Anterior cingulate cortex (tissue), 58 donors: Measurements from ENCODE around the gene CRABP2.

Source experiments
- DNase-seq, 58 donors: peaks; one replicate each; lab custom pipeline; 2025; lab: John Stamatoyannopoulos, UW

The CRABP2 gene

DNA sequence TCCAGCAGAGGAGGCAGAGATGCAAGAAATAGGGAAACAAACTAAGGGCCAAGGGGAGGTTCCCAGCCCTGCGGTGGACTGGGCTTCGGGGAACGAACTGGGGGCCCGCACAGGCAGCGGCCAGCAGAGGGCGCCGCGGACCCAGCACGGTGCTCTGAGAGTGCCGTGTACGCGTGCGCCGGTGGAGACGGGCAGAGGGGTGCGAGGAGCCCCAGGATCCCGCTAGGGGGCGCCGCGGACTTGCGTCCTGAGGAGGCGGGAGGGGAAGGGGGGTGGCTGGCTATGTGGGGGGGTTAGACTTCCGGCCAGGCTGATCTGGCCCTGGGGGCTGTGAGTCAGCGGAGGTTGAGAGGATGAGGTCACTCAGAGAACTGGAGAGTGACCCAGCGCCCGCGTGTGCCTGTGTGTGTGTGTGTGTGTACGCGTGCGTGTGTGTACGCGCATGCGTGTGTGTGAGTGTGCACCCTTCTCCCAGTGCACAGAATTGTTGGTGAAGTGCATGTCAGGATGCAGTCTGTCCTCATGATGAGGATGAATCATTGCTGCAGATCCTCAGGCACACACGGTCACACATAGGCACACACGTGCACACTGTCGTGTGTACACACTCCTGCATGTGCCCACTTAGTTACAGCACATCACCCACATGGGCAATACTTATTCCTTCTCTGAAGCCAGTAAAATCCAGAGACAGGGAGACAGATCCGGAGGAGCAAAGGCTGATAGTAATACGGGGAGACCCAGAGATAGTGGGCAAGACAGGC lies 45.2 kb downstream of the CRABP2 start:
- DNase-seq, result peak; percentile 50 to 98 (median 88)

DNA sequence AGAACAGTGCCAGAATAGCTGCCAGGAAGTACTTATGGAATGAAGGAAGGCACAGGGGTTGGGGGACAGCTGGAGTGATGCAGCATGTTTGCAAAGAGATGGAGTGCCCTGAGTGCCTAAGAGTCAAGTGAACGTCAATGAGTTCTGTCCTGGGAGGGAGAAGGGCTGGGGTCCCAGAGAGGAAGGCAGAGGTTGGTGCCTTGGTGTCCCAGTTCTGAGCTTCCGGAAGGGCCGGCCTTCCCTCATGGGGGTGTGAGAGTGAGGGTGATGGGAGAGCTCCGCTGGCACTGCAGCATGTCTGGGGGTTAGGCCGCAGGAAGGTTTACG lies 45.8 kb downstream of the CRABP2 start:
- DNase-seq, result no peak

DNA sequence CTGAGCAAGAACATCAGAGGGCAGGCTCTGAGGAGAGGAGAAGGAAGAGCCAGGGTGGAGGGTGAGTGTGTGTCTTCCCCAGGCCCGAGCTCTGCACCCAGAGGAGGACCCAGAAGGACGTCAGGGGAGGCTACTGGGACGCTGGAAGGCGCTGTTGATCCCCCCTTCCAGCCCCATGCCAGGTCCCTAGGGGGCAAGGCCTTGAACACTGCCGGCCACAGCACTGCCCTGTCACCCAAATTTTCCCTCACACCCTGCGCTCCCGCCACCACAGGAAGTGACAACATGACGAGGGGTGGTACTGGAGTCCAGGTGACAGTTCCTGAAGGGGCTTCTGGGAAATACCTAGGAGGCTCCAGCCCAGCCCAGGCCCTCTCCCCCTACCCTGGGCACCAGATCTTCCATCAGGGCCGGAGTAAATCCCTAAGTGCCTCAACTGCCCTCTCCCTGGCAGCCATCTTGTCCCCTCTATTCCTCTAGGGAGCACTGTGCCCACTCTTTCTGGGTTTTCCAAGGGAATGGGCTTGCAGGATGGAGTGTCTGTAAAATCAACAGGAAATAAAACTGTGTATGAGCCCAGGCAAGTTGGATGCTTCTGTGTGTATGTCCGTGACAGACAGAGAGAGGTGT lies 46.3 kb downstream of the CRABP2 start:
- DNase-seq, result no peak

DNA sequence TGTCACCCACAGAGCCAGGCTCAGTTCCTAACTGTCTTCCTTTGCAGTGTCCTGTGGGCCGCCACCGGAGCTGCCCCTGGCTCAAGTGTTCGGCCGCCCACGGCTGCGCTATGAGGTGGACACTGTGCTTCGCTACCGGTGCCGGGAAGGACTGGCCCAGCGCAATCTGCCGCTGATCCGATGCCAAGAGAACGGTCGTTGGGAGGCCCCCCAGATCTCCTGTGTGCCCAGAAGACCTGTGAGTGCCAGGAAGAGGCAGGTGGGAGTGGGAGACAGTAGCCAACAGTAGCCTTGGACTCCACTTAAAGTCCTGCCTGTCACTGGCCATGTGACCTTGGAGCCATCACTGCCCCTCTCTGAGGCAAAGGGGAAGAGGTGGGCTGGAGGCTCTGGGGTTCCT lies 46.9 kb downstream of the CRABP2 start:
- no peak for DNase-seq

DNA sequence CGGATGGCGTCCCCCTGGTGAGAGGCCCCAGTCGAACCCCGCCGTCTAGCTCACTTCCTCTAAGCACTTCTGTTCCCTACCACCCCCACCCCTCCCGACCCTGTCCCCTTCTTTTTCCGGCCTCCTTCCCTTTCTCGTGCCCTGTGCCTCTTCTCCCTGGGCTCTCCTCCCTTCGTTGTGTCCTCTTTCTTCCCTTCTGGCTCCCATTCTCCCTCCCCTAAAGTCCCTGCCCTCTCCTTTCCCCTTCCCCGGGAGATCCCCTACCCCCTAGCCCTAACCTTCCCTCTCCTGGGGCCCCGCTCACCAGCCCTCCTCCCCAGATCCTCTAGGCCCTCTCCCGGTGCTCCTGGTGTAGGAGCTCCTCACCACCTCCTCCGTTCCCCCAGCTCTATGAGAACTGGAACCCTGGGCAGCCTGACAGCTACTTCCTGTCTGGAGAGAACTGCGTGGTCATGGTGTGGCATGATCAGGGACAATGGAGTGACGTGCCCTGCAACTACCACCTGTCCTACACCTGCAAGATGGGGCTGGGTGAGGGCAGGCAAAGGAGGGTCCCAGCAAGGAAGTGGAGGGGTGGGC lies 47.6 kb downstream of the CRABP2 start:
- DNase-seq, result peak in 4 of 58 donors; percentile 31 to 39 (median 35)

DNA sequence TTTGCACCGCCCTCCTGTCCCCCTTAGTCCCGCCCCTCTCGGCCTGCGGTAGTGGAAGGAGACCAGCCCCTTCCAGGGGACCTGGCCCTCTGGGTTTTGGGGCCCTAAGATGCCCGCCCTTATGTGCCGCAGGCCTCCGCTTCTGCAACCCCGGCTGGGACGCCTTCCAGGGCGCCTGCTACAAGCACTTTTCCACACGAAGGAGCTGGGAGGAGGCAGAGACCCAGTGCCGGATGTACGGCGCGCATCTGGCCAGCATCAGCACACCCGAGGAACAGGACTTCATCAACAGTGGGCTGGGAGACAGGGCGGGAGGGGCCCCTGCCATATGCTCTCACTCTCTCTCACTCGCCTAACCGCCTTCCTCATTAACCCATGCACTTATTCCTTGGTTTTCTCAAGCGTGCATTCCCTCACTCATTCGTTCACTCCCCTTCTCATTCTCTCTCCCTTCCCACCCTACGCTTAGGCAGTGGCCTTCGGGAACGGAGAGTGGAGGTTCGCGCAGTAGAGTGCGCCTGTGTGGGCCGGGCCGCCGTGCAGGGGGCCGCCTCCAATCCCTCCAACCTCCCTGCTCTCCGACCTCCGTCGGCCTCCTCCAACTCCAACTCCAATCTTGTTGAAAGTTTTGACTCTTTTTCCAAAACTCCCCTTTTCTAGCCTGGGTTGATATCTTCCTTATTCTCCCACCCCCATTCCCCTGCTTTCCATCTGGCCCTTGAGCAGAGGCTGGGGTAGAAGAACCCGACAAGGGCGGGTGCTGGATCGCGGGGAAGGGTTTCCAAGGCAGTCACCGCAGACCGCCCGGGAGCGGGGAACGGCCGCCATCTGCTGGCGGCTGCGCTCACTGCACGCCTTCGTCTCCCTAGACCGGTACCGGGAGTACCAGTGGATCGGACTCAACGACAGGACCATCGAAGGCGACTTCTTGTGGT lies 48.3 kb downstream of the CRABP2 start:
- DNase-seq, result peak in 56 of 58 donors; percentile 36 to 91 (median 72)

DNA sequence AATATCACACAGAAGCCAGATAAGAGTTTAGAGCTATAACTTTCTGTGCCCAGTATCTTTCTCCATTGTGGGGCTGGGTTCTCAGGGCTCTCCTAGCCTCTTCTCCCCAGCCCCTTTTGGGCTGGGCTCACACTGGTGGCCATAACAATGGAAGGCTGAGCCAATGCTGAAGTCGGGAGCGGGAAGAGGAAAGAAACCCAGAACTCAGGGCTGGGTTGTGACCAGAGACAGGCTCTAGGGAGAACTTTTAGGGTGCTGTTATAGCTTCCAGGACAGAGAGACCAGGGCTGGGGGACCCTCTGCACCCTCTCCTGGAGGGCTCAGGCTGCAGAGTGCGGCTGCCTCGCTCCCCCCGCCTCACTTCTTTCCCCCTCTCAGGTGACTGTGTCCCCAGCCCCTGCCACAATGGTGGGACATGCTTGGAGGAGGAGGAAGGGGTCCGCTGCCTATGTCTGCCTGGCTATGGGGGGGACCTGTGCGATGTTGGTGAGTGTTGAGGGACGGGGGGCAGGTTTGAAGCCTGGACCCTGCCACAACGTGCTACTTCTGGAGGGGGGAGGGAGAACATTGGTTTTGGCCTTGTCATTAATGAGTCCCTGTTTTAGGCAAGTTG lies 49.4 kb downstream of the CRABP2 start:
- no peak for DNase-seq

DNA sequence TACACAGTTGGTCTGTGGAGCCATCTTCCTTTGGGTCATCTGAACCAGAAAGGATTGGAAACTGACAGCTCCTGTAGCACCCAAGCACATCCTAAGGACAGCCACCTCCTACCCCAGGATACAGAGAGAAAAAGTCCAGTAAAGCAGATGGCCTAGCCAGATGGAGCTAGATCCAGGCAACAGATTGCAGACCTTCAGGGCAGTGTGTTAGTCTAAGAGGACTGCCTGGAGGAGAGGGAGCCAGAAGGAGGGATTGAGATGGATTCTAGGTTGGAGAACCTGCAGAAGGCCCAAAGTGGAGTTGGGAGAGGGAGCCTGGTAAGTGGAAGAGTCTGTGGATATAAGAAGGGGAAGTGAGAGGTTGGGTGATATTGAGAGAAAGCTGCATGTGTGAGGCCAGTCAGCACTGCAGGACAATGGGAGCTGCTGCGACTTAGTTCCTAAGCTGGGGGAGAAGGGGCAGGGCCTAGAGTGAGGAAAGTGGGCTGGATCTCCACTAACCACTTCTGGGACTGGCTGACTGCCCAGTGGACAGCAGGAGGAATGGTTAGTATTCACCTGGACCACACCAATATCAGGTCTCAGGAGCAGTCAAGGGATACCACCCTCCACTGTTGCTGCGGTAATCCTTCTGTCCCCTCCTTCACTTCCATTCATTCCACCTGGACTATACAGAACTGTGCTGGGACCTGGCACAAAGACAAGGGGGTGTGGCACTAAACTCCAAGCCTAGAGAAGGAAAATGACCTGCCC lies 50.1 kb downstream of the CRABP2 start:
- no peak for DNase-seq

DNA sequence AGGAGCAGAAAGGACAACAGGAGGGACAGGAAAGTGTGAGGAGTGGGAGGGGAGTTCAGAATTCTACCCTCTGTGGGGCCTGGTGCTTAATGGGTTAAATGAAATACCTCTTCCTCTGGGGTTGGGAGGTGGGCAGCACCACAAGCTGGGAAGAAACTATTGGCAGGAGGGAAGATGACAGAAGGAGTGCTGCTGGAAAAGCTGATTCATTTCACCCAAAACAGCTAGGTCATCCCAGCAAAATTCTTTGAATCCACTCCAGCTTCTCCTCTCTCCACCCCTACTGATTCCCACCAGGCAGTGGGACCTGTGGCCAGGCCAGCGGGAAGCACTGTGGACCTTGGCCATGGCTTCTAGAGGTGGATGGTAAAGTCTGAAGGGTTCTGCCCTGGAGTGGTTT lies 50.7 kb downstream of the CRABP2 start:
- no peak for DNase-seq

DNA sequence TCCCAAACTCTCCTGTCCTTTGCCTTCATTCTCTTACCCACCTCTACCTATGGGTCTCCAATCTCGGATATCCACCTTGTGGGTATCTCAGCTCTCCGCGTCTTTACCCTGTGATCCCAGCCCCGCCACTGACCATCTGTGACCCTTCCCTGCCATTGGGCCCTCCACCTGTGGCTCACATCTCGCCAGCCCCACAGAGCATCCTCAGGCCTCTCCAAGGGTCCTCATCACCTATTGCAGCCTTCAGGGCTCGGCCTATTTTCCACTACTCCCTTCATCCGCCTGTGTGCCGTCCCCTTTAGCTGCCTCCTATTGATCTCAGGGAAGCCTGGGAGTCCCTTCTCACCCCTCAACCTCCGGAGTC lies 52.4 kb downstream of the CRABP2 start:
- no peak for DNase-seq

DNA sequence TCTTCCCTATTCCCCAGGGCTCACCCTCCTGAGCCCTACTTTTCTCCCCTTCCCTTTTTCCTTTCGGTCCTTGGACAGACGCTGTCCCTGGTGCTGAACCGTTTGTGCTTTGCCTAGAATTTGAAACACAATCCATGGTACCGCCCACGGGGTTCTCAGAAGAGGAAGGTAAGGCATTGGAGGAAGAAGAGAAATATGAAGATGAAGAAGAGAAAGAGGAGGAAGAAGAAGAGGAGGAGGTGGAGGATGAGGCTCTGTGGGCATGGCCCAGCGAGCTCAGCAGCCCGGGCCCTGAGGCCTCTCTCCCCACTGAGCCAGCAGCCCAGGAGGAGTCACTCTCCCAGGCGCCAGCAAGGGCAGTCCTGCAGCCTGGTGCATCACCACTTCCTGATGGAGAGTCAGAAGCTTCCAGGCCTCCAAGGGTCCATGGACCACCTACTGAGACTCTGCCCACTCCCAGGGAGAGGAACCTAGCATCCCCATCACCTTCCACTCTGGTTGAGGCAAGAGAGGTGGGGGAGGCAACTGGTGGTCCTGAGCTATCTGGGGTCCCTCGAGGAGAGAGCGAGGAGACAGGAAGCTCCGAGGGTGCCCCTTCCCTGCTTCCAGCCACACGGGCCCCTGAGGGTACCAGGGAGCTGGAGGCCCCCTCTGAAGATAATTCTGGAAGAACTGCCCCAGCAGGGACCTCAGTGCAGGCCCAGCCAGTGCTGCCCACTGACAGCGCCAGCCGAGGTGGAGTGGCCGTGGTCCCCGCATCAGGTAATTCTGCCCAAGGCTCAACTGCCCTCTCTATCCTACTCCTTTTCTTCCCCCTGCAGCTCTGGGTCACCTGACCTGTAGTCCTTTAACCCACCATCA lies 53.0 kb downstream of the CRABP2 start:
- no peak for DNase-seq
